IPS-NIHi11 (cell line): ENCODE data around the gene ZNF322.

Experiments used
- DNase-seq: peaks from one replicate; pipeline ENCODE4 v3.0.0; 2012; ENCODE audit warnings: mixed read lengths, low spot score

The ZNF322 gene

DNA sequence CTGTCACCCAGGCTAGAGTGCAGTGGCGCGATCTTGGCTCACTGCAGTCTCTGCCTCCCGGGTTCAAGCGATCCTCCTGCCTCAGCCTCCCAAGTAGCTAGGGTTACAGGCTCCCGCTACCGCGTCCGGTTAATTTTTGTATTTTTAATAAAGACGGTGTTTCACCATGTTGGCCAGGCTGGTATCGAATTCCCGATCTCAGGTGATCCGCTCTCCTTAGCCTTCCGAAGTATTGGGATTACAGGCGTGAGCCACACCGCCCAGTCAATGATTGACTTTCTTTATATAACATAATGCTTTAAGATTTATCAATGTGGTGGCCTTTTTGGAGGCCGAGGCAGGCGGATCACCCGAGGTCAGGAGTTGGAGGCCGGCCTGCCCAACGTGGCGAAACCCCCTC lies 70.6 kb downstream of the ZNF322 start:
- no peak for DNase-seq
